ENCODE data around the gene ZCCHC12. TPM values are rescaled to one million over a fixed set of nuclear protein-coding genes. Genes with fewer than 3 reads are reported as not detected.

Gene ZCCHC12
- total RNA-seq, 1 donor from 2014 or later: not detected

- intact Hi-C loops (cut with DNase I): no loop called here
- DNase-seq (ENCODE audit: missing footprints) (no peak), ATAC-seq (no peak)
These were observed 40.5 kb downstream of the ZCCHC12 start for GRCh38 chrX:118864063-118864635.

GRCh38 chrX:118865231-118865630 lies 41.6 kb downstream of the ZCCHC12 start:
- ATAC-seq (no peak), DNase-seq (ENCODE audit: missing footprints) (no peak)
- intact Hi-C loops (cut with DNase I): no loop called here

GRCh38 chrX:118867251-118867650 lies 43.6 kb downstream of the ZCCHC12 start:
- DNase-seq (ENCODE audit: missing footprints) (no peak), ATAC-seq (no peak)
- intact Hi-C loops (cut with DNase I): no loop called here

GRCh38 chrX:118872102-118872566 lies 48.5 kb downstream of the ZCCHC12 start:
- intact Hi-C loops (cut with DNase I): no loop called here

More at GRCh38 chrX:118872102-118872566, 48.5 kb downstream of the ZCCHC12 start:
- ATAC-seq (peak; percentile 92), DNase-seq (ENCODE audit: missing footprints) (no peak)

Other genes starting within 250 kb of the ZCCHC12 start
- gene IL13RA1, start 96.2 kb upstream of the ZCCHC12 start, total RNA-seq: 19.7 TPM
- gene LONRF3, start 150.8 kb downstream of the ZCCHC12 start, total RNA-seq: 3.0 TPM
- not detected for gene CT47C1, start 249.2 kb downstream of the ZCCHC12 start, total RNA-seq